H1 (cell line): ENCODE results near the gene SH3RF3. TPM values are rescaled to one million over a fixed set of nuclear protein-coding genes. Genes with fewer than 3 reads are reported as not detected.

Experiments
- CHD7 ChIP-seq: fragments of 300-600 bp; sonication (generic); IDR thresholded peaks from 2 replicates; pipeline ENCODE4 v1.7.1; 2012; ENCODE audit warnings: low read length, moderate library complexity, mild to moderate bottlenecking, inconsistent platforms; ENCODE audit not compliant: insufficient replicate concordance
- EGR1 ChIP-seq: IDR thresholded peaks from 2 replicates; pipeline ENCODE4 v1.6.1; 2011; ENCODE audit warnings: low read depth, low read length, borderline replicate concordance
- POU5F1 ChIP-seq: IDR thresholded peaks from 2 replicates; pipeline ENCODE4 v1.6.1; 2011; ENCODE audit warnings: low read depth, mild to moderate bottlenecking, low read length, moderate library complexity
- RNF2 ChIP-seq: fragments of 200-900, 300-1000 bp; sonication (generic); IDR thresholded peaks from 2 replicates; pipeline ENCODE4 v1.7.1; 2016; ENCODE audit warnings: borderline replicate concordance, low read depth, mild to moderate bottlenecking, antibody characterized with exemption, low read length; ENCODE audit not compliant: poor library complexity, severe bottlenecking; ENCODE audit errors: missing control alignments
- SIRT6 ChIP-seq: IDR thresholded peaks from one replicate; pipeline ENCODE4 v1.7.1; 2012; ENCODE audit warnings: low read length, inconsistent platforms
- SP4 ChIP-seq: IDR thresholded peaks from 2 replicates; pipeline ENCODE4 v1.6.1; 2012; ENCODE audit warnings: low read length, inconsistent platforms
- TAF7 ChIP-seq: optimal IDR thresholded peaks from 2 replicates; pipeline ENCODE3; 2011; ENCODE audit warnings: low read depth, mild to moderate bottlenecking, inconsistent platforms, low read length, moderate library complexity, borderline replicate concordance
- polyA plus RNA-seq, 7 experiments: library from polyadenylated mRNA; depleted of rRNA in 3 of 7; stranded (reverse) in 5 of 7; unstranded in 2 of 7; fragments of >200 nt in 5 of 7; fragments of 200-250 nt in 2 of 7; gene quantifications; 1 replicate in 5 of 7; 2 replicates in 1 of 7; 4 replicates in 1 of 7; pipeline versions ENCODE4 v1.2.1 to v1.2.3, GENCODE V29; 2011 to 2013; ENCODE audit warnings: missing spikeins in 2 of 7, mixed read lengths in 2 of 7
- total RNA-seq: library from RNA; stranded (reverse); fragmentation: NEBNext Ultra II Directional; extraction: Animal tissue kit (Norgen Biotek cat#: 25700); gene quantifications from 2 replicates; pipeline ENCODE4 v1.2.1, GENCODE V29; 2021

The SH3RF3 gene
- total and polyA plus RNA-seq, 2 of the 8 experiments (the other 6 are each of a cell fraction or from before 2014, with no cell fraction given) = 0.11 to 0.65 TPM

- TF ChIP-seq CHD7 (no peak), EGR1 (no peak), SP4 (no peak), POU5F1 (no peak), RNF2 (no peak), SIRT6 (no peak), TAF7 (no peak)
These were observed 46.3 kb downstream of the SH3RF3 start (continued) for GRCh38 chr2:109175350-109175678.
